Activated CD4-positive, alpha-beta T cell treated with anti-CD3 and anti-CD28 coated beads, Interleukin-2, Interleukin-6, amounts not matched to agents 100 ng/mL and 50 ng/mL, durations not matched to agents 16 hours and 8 hours (primary cell): ENCODE results near the gene C2orf76.

ENCODE experiments used
- DNase-seq: peaks from one replicate; pipeline ENCODE4 v3.0.0-alpha.2; 2020

Gene C2orf76

GRCh38 chr2:119261493-119262225, 105.0 kb downstream of the C2orf76 start:
- DNase-seq: no peak

GRCh38 chr2:119260646-119261492, 105.8 kb downstream of the C2orf76 start:
- no peak for DNase-seq

GRCh38 chr2:119259296-119259860, 107.3 kb downstream of the C2orf76 start:
- DNase-seq: no peak

- no peak for DNase-seq
Observed at GRCh38 chr2:119257198-119257597, 109.4 kb downstream of the C2orf76 start.

- no peak for DNase-seq
Observed at GRCh38 chr2:119256582-119256921, 110.1 kb downstream of the C2orf76 start.

GRCh38 chr2:119255760-119256581, 110.7 kb downstream of the C2orf76 start:
- no peak for DNase-seq

GRCh38 chr2:119254601-119255080, 112.0 kb downstream of the C2orf76 start:
- no peak for DNase-seq

GRCh38 chr2:119253760-119254600, 112.7 kb downstream of the C2orf76 start:
- DNase-seq: no peak

GRCh38 chr2:119253114-119253702, 113.4 kb downstream of the C2orf76 start:
- no peak for DNase-seq
